GM12873 (cell line): ENCODE data around the gene APOBEC3H.

ENCODE experiments used
- CTCF ChIP-seq: IDR thresholded peaks from 2 replicates; pipeline ENCODE4 v1.5.1; 2012; ENCODE audit warnings: low read depth, mild to moderate bottlenecking, moderate library complexity, low read length, control low read depth; ENCODE audit not compliant: insufficient read depth; ENCODE audit errors: missing control alignments

Gene APOBEC3H

DNA sequence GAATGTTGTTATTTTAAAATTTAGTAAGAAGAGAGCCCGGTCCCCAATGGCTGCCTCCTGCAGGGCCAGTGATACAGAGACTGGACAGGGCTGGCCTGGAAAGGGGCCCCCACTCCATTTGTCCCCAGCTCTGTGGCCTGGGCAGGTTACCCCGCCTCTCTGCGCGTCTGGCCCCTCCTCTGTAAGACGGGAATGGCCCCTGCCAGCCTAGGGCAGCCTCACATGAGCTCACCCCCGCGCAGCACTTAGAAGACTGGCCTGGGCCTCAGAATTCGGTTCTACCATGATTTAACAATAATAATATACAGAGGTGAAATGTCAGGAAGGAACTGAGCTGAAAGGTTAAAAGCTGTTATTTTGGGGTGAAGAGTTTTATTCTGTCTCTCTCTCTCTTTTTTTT, 18.7 kb upstream of the APOBEC3H start:
- no peak for TF ChIP-seq CTCF

DNA sequence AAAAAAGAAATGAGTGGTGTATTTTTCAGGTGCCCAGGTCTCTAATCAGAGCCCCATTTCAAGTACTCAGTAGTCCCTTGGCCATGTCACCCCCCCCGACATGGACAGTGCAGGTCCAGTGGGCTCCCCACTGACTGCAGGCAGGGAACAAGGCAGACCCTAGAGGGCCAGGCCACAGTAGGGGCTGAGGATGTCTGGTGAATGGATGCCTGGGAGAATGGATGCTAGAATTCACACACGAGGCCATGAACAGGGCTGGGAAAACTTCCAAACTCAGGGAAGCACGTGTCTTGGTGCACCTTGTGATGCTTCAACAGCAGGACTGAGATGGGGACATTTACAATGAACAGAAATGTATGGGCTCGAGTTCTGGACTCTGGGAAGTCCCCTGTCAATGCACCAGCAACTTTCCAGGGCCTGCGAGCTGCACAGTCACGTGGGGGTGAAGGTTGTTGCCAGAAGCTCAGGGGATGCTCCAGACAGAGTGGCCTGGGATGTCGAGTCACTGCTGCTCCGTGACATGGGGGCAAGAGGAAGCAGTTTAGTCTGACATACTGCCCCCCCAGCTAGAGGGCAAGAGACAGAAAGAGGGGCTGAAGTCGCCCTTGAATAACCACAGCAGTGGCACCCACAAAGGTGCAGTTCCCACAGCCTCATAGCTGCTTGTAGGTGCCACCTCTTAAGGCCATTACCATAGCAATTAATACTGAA, 16.8 kb upstream of the APOBEC3H start:
- TF ChIP-seq CTCF = no peak

- no peak for TF ChIP-seq CTCF
These were observed 16.0 kb upstream of the APOBEC3H start for GRCh38 chr22:39081016-39081415.

- no peak for TF ChIP-seq CTCF
These were observed 15.4 kb upstream of the APOBEC3H start for GRCh38 chr22:39081598-39081997.

DNA sequence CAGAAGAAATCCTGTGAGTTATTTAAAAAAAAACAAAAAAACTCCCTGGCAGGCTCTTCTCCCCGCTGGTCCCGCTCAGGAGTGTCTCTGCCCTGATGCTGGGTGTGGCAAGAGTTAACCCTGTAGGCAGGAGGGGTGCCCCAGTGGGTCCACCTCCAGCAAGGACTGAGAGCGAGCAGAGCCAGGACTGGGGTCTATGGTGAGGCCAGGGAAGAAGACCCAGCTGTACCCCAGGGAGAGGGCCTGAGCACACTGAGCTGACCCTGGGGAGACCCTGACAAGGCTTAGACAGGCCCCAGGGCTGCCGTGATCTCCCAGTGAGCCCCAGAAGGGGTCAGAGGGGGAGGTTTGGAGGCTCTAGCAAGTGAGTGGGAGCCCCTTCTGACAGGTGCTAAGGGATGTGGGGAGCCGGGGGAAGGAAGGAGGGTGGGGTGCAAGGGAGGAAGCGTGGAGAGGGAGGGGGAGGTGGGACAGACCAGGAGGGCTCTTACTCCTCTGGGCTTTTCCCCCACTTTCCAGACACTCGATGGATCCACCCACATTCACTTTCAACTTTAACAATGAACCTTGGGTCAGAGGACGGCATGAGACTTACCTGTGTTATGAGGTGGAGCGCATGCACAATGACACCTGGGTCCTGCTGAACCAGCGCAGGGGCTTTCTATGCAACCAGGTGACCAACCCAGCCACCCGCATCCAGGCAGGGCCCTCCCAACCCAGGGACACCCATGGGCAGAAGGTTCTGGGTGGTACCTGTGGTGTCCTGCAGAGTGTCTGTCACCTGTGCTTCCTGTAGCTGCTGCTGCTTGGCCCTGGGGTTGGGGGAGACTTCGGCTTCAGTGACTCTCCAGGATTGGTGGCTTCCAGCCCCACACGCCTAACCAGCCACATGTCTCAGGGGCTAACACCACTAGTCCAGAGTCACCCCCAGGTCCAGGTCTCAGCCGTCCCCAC, 13.6 kb upstream of the APOBEC3H start:
- no peak for TF ChIP-seq CTCF

- TF ChIP-seq CTCF = no peak
These were observed 12.4 kb upstream of the APOBEC3H start for GRCh38 chr22:39084666-39085065.

GRCh38 chr22:39087098-39087497, 9.9 kb upstream of the APOBEC3H start:
- TF ChIP-seq CTCF = no peak
